Esophagus squamous epithelium (tissue), 4 donors: ENCODE data around the gene CCNL2.

ENCODE experiments used
- POLR2A ChIP-seq, 4 donors: fragments of 450-650 bp; IDR thresholded peaks; one replicate each; pipeline ENCODE4 v1.6.1; 2017; ENCODE audit warnings: antibody characterized with exemption in 4 of 4, mild to moderate bottlenecking in 4 of 4, moderate library complexity in 3 of 4
- TF ChIP-seq, protein P1 (sequence below), 6 experiments: fragments of 450-650 bp in 4 of 6; fragments of 200-600 bp in 2 of 6; sonication (generic) in 2 of 6; IDR thresholded peaks; one replicate each; pipeline ENCODE4 v1.5.1; 2016 to 2019; ENCODE audit warnings: antibody characterized with exemption in 6 of 6, mild to moderate bottlenecking in 4 of 6, moderate library complexity in 4 of 6

GRCh38 chr1:1428174-1428573, 29.0 kb upstream of the CCNL2 start:
- TF ChIP-seq, protein P1, sequence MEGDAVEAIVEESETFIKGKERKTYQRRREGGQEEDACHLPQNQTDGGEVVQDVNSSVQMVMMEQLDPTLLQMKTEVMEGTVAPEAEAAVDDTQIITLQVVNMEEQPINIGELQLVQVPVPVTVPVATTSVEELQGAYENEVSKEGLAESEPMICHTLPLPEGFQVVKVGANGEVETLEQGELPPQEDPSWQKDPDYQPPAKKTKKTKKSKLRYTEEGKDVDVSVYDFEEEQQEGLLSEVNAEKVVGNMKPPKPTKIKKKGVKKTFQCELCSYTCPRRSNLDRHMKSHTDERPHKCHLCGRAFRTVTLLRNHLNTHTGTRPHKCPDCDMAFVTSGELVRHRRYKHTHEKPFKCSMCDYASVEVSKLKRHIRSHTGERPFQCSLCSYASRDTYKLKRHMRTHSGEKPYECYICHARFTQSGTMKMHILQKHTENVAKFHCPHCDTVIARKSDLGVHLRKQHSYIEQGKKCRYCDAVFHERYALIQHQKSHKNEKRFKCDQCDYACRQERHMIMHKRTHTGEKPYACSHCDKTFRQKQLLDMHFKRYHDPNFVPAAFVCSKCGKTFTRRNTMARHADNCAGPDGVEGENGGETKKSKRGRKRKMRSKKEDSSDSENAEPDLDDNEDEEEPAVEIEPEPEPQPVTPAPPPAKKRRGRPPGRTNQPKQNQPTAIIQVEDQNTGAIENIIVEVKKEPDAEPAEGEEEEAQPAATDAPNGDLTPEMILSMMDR (IDR thresholded peaks at IDR 0.05) = no peak
- no peak for TF ChIP-seq POLR2A (IDR thresholded peaks at IDR 0.05)
